Fibroblast of pulmonary artery (primary cell): Measurements from ENCODE around the gene TRIM36.

ENCODE experiments used
- DNase-seq: peaks from one replicate; pipeline ENCODE4 v3.0.0-alpha.2; 2010; ENCODE audit warnings: low read depth
- H3K4me3 ChIP-seq: replicated peaks from 2 replicates; pipeline ENCODE4 v1.5.1; 2011; ENCODE audit warnings: low read depth, mild to moderate bottlenecking, control low read depth, low read length, moderate library complexity
- CTCF ChIP-seq: IDR thresholded peaks from 2 replicates; pipeline ENCODE4 v1.5.1; 2011; ENCODE audit warnings: mild to moderate bottlenecking, control low read depth, low read length, inconsistent platforms; ENCODE audit errors: missing control alignments

TRIM36 gene

GRCh38 chr5:115168829-115169486, 750 bp downstream of the TRIM36 start:
- no peak for DNase-seq
- peak overlapping the region; percentile 77 for H3K4me3 ChIP-seq
- TF ChIP-seq CTCF = no peak

- no peak for TF ChIP-seq CTCF
- H3K4me3 ChIP-seq = no peak overlapping the region
- no peak for DNase-seq
Observed at GRCh38 chr5:115166744-115167393, 2.8 kb downstream of the TRIM36 start.

- no peak for TF ChIP-seq CTCF
- DNase-seq = no peak
Observed at GRCh38 chr5:115165790-115166189, 3.9 kb downstream of the TRIM36 start.

GRCh38 chr5:115160975-115161475, 8.7 kb downstream of the TRIM36 start:
- no peak for TF ChIP-seq CTCF
- DNase-seq = no peak
- no peak overlapping the region for H3K4me3 ChIP-seq

More at GRCh38 chr5:115165790-115166189, 3.9 kb downstream of the TRIM36 start:
- H3K4me3 ChIP-seq = no peak overlapping the region

GRCh38 chr5:115151208-115151805, 18.4 kb downstream of the TRIM36 start:
- H3K4me3 ChIP-seq = no peak overlapping the region
- no peak for DNase-seq
- TF ChIP-seq CTCF = no peak

GRCh38 chr5:115150512-115150911, 19.2 kb downstream of the TRIM36 start:
- DNase-seq = no peak
- no peak overlapping the region for H3K4me3 ChIP-seq
- no peak for TF ChIP-seq CTCF
